Sigmoid colon (tissue), 4 donors: ENCODE data around the gene LPP.

Experiments used
- EP300 ChIP-seq, 4 donors: sonication (generic); formaldehyde crosslinking; IDR thresholded peaks; one replicate each; pipeline ENCODE4 v1.6.1; 2017; ENCODE audit warnings: antibody characterized with exemption in 4 of 4
- POLR2A ChIP-seq, 2 donors: fragments of 450-650 bp; IDR thresholded peaks; one replicate each; pipeline ENCODE4 v1.6.1; 2016; ENCODE audit warnings: antibody characterized with exemption in 2 of 2, mild to moderate bottlenecking in 2 of 2, moderate library complexity in 2 of 2
- POLR2AphosphoS5 ChIP-seq, 4 donors: sonication (generic); formaldehyde crosslinking; IDR thresholded peaks; one replicate each; pipeline ENCODE4 v1.6.1; 2017; ENCODE audit warnings: antibody characterized with exemption in 4 of 4
- TF ChIP-seq, protein P1 (sequence below), 4 experiments: fragments of 450-650 bp in 3 of 4; fragments of 200-600 bp in 1 of 4; IDR thresholded peaks; one replicate each; pipeline ENCODE4 v1.5.1; 2016 to 2019; ENCODE audit warnings: antibody characterized with exemption in 4 of 4, mild to moderate bottlenecking in 3 of 4, moderate library complexity in 2 of 4

DNA sequence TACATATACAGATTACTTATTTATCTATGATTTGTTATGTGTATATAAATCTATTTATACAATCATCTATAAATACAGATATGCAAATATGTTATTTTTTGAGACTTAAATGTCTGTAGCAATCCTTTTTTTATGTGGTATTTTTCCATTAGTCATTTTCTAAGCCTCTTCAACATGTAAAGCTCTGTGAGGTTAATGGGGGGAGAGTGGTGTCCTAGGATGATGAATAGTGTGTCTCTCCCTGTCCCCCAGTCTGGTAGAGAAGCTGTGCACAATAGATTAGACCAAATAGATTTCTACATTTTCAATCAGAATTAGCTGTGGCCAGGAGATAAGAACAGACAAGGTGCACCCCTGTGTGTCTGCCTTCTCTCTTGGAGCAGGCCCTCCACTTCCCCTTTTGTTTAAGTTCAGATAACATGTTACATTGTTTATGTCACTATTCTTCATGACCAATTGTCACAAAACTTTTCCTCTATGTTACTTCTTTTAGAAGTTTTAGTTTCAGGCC lies 453.9 kb downstream of the LPP start:
- TF ChIP-seq POLR2A (IDR thresholded peaks at IDR 0.05) (no peak), EP300 (IDR thresholded peaks at IDR 0.05) (no peak), POLR2AphosphoS5 (IDR thresholded peaks at IDR 0.05) (no peak)
- TF ChIP-seq, protein P1, sequence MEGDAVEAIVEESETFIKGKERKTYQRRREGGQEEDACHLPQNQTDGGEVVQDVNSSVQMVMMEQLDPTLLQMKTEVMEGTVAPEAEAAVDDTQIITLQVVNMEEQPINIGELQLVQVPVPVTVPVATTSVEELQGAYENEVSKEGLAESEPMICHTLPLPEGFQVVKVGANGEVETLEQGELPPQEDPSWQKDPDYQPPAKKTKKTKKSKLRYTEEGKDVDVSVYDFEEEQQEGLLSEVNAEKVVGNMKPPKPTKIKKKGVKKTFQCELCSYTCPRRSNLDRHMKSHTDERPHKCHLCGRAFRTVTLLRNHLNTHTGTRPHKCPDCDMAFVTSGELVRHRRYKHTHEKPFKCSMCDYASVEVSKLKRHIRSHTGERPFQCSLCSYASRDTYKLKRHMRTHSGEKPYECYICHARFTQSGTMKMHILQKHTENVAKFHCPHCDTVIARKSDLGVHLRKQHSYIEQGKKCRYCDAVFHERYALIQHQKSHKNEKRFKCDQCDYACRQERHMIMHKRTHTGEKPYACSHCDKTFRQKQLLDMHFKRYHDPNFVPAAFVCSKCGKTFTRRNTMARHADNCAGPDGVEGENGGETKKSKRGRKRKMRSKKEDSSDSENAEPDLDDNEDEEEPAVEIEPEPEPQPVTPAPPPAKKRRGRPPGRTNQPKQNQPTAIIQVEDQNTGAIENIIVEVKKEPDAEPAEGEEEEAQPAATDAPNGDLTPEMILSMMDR (IDR thresholded peaks at IDR 0.05), result no peak
